Small intestine (tissue), 7 donors: Measurements from ENCODE around the gene IVNS1ABP. TPM values are rescaled to one million over a fixed set of nuclear protein-coding genes. Genes with fewer than 3 reads are reported as not detected.
"Not testable (repeated sequence)": the region's sequence is repeated elsewhere in the genome, so short reads cannot be mapped to it uniquely, and the experiment has no call there.

Source experiments
- DNase-seq, 2 donors: peaks; one replicate each; pipeline versions ENCODE4 v3.0.0 to v3.0.0-alpha.2; 2013
- FAIRE-seq: peaks from 2 replicates; lab custom pipeline; 2012; peaks lifted over from hg19 to GRCh38; lab: Jason Lieb, UNC
- H3K27ac ChIP-seq, 3 donors: one replicate each; pipeline ENCODE4 v1.5.1; 2013; ENCODE audit warnings: low read length in 2 of 3, mild to moderate bottlenecking in 2 of 3, control low read depth in 1 of 3, inconsistent platforms in 1 of 3, low read depth in 1 of 3, moderate library complexity in 1 of 3
- H3K27me3 ChIP-seq, 3 donors: one replicate each; pipeline ENCODE4 v1.6.1; 2013; ENCODE audit warnings: low read length in 3 of 3, inconsistent platforms in 1 of 3; ENCODE audit not compliant: control insufficient read depth in 3 of 3, insufficient read depth in 3 of 3
- H3K36me3 ChIP-seq, 3 donors: one replicate each; pipeline ENCODE4 v1.6.1; 2013; ENCODE audit warnings: low read length in 3 of 3, inconsistent platforms in 1 of 3, low read depth in 1 of 3, mild to moderate bottlenecking in 1 of 3, moderate library complexity in 1 of 3; ENCODE audit not compliant: control insufficient read depth in 3 of 3, insufficient read depth in 2 of 3
- H3K4me1 ChIP-seq, 3 donors: one replicate each; pipeline ENCODE4 v1.6.1; 2013; ENCODE audit warnings: low read length in 2 of 3, inconsistent platforms in 1 of 3, low read depth in 1 of 3, mild to moderate bottlenecking in 1 of 3, moderate library complexity in 1 of 3; ENCODE audit not compliant: control insufficient read depth in 3 of 3, insufficient read depth in 2 of 3
- H3K4me3 ChIP-seq, 3 donors: one replicate each; pipeline ENCODE4 v1.5.1; 2013; ENCODE audit warnings: low read length in 3 of 3, control low read depth in 1 of 3, inconsistent platforms in 1 of 3, low read depth in 1 of 3, mild to moderate bottlenecking in 1 of 3, moderate library complexity in 1 of 3
- H3K9me3 ChIP-seq, 2 donors: one replicate each; pipeline ENCODE4 v1.6.1; 2013; ENCODE audit warnings: low read depth in 1 of 2, low read length in 1 of 2; ENCODE audit not compliant: control insufficient read depth in 2 of 2, insufficient read depth in 1 of 2
- WGBS, 3 donors: extraction: QIAGEN DNeasy Blood & Tissue Kit; methylation state at CpG; one replicate each; pipeline ENCODE4 v1.1.7; 2013; 5-methylcytosine and 5-hydroxymethylcytosine counted together
- polyA plus RNA-seq, 4 donors: library from polyadenylated mRNA; stranded (reverse) in 3 of 4; unstranded in 1 of 4; fragments of 200-250 nt in 3 of 4; fragments of 120-200 nt in 1 of 4; gene quantifications; one replicate each; pipeline versions ENCODE4 v1.2.1 to v1.2.3, GENCODE V29; 2013
- donor health status: healthy with polysubstance abuse.
- donor health status: control.
- donor health status: control.
- donor health status: Bipolar disorder and iron deficiency.
- donor health status: healthy.

IVNS1ABP gene
- polyA plus RNA-seq, 4 donors: 39.2 to 199 (median 56.4) TPM

DNA sequence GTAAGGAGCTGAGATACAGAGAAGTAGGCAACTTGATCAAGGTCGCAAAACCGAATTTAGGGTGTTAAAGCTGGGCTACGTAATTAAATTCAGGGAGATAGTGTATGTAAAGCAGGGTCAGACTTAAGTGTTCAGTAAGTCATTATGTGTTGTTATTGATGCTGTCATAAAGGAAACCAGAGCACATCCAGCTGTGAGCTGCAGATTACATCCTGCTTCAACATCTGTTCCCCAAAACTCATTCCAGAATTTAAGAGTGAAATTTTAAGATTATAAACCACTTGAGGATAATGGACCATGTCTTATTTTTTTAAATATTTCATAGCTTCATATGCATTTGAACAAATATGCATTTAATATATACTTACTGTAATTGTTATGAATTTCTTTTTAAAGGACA, 49.7 kb downstream of the IVNS1ABP start:
- Histone ChIP-seq H3K27ac (no peak overlapping the region), H3K4me1 (no peaks in the 10 kb centered on the region), H3K4me3 (no peak overlapping the region), H3K36me3 (no peaks in the 10 kb centered on the region), H3K9me3 (no peaks in the 10 kb centered on the region), H3K27me3 (no peaks in the 10 kb centered on the region)
- FAIRE-seq (no peak), DNase-seq (no peak)
- WGBS, 3 donors: 54 to 73% (median 57%) methylated on average over 3 of the region's 3 CpGs

DNA sequence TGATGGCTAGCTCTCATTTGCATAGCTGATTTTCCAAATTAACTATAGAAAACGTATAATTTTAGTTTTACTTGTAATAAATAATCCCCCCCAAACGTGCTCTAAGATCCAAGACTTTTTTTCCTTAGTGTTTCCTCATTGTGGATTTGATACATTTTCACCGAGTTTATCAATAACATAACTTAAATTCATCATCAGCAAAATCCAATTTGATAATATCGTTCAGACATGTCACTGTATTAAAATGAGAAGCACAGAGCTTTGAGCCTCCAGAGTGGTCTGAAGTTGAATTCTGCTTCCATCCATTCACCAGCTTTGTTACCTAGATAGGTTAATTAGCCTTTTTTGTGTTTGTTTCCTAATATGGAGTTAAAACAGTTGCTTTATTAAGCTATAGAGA, 51.7 kb downstream of the IVNS1ABP start:
- Histone ChIP-seq H3K27me3 (no peaks in the 10 kb centered on the region), H3K4me3 (no peak overlapping the region), H3K4me1 (no peaks in the 10 kb centered on the region), H3K27ac (no peak overlapping the region), H3K36me3 (no peaks in the 10 kb centered on the region), H3K9me3 (no peaks in the 10 kb centered on the region)
- WGBS, 3 donors: 88 to 96% (median 90%) methylated on average over 4 of the region's 4 CpGs
- DNase-seq (no peak), FAIRE-seq (no peak)

DNA sequence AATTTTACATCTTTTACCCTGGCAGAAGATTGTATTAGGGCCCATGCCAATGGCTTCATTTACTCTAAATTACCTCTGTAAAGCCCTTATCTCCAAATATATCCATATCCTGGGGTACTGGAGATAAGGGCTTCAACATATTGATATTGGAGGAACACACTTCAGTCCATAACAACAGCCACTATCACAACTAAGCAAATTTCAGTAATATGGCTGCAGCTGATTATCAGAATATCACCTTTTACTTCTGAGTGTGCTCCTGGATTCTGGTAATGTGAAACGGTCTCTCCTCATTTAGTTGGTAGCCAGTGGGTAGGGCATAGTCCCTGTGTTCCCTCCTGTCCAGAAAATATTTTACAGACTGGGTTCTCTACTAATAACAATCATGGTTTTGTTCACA, 53.3 kb downstream of the IVNS1ABP start:
- no peaks in the 10 kb centered on the region for H3K9me3 ChIP-seq
- whole genome bisulfite sequencing, 3 donors: 66 to 93% (median 83%) methylated on average over 1 of the region's 1 CpG
- H3K27ac ChIP-seq: no peak overlapping the region
- no peaks in the 10 kb centered on the region for H3K36me3 ChIP-seq
- H3K27me3 ChIP-seq: no peaks in the 10 kb centered on the region
- no peak overlapping the region for H3K4me3 ChIP-seq
- FAIRE-seq (no peak), DNase-seq (no peak)
- no peaks in the 10 kb centered on the region for H3K4me1 ChIP-seq

DNA sequence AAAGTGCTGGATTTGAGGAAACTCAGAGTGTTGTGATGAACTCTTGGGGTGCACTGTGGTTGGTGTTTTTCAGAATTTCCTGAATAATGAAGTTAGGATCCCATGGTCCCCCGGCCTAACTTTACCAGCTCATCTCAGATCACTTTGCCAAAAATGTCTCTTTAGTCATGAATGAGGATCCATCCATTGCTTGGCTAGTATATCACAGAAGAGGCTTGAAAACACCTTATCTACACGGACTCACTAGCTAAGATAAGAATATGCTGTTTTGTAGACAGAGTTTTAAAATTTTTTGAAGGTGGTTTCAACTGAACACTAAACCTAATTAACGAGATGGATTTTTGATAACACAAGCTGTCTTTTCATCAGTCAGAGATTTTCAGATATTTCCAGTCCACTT, 53.8 kb downstream of the IVNS1ABP start:
- DNase-seq (no peak), FAIRE-seq (no peak)
- Histone ChIP-seq H3K36me3 (no peaks in the 10 kb centered on the region), H3K4me1 (no peaks in the 10 kb centered on the region), H3K9me3 (no peaks in the 10 kb centered on the region), H3K27me3 (no peaks in the 10 kb centered on the region), H3K4me3 (no peak overlapping the region), H3K27ac (no peak overlapping the region)
- WGBS, 3 donors: 89 to 96% (median 91%) methylated on average over 3 of the region's 3 CpGs

DNA sequence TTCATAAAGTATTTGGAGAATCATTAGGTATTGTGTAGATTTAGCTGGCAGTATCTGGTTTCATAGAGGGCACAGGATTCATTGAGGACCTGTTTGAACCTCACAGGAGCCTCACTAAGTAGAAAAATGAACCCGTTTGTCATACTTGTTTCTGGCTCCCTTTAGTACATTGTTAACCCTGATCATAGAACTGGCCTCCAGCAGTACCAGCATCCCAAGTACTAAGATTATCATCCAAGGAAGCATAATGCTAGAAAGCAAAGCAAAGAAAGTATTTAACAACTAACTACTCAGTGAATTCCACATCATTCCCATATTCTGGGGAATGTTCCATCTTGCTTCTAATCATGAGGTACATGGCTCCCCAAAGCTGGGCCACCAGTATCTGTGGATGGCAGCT, 54.9 kb downstream of the IVNS1ABP start:
- no peaks in the 10 kb centered on the region for H3K27me3 ChIP-seq
- DNase-seq (no peak), FAIRE-seq (no peak)
- H3K4me3 ChIP-seq: no peak overlapping the region
- H3K4me1 ChIP-seq: no peaks in the 10 kb centered on the region
- 88 to 95% (median 90%) methylated on average over 1 of the region's 1 CpG for WGBS, 3 donors
- no peaks in the 10 kb centered on the region for H3K9me3 ChIP-seq
- H3K36me3 ChIP-seq: no peaks in the 10 kb centered on the region
- H3K27ac ChIP-seq: no peak overlapping the region

DNA sequence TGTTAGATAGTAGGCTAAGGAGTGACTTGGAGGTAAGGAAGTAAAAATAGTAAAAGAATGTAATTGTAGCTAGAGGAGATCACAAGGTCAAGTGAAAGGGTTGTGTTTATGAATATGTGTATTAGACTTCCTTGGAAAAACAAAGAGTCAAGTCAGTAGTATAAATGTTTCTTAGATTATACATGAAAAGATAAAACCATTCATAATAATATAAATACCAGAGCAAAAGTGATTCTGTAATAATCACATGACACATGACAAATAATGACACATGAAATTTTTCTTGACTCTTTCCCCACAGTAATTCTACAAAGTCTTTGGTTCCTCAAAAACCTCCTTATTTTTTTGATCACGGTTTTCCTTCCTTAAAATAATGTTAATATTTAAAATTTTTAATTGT, 56.4 kb downstream of the IVNS1ABP start:
- FAIRE-seq (no peak), DNase-seq (no peak)
- 71 to 90% (median 86%) methylated on average over 1 of the region's 1 CpG for WGBS, 3 donors

DNA sequence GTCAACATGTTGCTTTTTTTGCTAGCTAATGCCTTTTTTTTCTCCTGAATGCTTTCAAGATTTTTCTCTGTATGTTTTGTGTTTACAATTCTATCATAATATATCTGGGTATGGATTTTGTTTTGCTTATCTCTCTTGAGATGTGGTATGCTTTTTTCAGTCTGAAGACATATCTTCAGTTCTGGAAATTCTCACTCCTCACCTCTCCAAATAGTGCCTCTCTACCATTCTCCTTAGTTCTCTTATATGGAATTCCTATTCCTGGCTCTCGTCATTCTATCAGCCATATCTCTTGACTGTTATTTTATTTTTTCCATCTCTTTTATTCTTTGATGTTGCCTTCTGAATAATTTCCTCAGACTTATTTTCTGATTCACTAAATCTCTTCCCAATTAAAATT, 58.4 kb downstream of the IVNS1ABP start:
- Histone ChIP-seq H3K4me1 (no peaks in the 10 kb centered on the region), H3K27me3 (no peaks in the 10 kb centered on the region), H3K36me3 (no peaks in the 10 kb centered on the region), H3K9me3 (no peaks in the 10 kb centered on the region), H3K27ac (no peak overlapping the region), H3K4me3 (no peak overlapping the region)
- no peak for FAIRE-seq
- no peak for DNase-seq
- 83 to 100% (median 93%) methylated on average over 1 of the region's 1 CpG for WGBS, 3 donors

More for the DNA sequence above, 56.4 kb downstream of the IVNS1ABP start:
- Histone ChIP-seq H3K4me1 (no peaks in the 10 kb centered on the region), H3K9me3 (no peaks in the 10 kb centered on the region), H3K4me3 (no peak overlapping the region), H3K27me3 (no peaks in the 10 kb centered on the region), H3K36me3 (no peaks in the 10 kb centered on the region), H3K27ac (no peak overlapping the region)

DNA sequence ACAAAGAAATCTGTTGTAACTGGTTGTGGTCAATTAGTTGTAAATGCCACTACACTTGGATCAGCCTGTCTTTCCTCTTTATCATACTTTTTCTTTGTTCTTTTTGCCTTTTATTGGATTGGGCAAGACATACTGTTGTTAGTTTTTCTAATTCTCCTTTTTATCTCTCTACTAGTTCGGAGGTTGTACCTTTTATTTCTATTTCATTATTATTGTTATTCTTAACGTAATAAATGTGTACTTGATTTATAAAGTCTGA, 59.2 kb downstream of the IVNS1ABP start:
- H3K4me1 ChIP-seq: no peaks in the 10 kb centered on the region
- no peaks in the 10 kb centered on the region for H3K9me3 ChIP-seq
- no peak overlapping the region for H3K4me3 ChIP-seq
- DNase-seq: no peak
- no peak overlapping the region for H3K27ac ChIP-seq
- 85 to 88% (median 86%) methylated on average over 2 of the region's 2 CpGs for WGBS, 3 donors
- H3K27me3 ChIP-seq: no peaks in the 10 kb centered on the region
- no peaks in the 10 kb centered on the region for H3K36me3 ChIP-seq
- no peak for FAIRE-seq

DNA sequence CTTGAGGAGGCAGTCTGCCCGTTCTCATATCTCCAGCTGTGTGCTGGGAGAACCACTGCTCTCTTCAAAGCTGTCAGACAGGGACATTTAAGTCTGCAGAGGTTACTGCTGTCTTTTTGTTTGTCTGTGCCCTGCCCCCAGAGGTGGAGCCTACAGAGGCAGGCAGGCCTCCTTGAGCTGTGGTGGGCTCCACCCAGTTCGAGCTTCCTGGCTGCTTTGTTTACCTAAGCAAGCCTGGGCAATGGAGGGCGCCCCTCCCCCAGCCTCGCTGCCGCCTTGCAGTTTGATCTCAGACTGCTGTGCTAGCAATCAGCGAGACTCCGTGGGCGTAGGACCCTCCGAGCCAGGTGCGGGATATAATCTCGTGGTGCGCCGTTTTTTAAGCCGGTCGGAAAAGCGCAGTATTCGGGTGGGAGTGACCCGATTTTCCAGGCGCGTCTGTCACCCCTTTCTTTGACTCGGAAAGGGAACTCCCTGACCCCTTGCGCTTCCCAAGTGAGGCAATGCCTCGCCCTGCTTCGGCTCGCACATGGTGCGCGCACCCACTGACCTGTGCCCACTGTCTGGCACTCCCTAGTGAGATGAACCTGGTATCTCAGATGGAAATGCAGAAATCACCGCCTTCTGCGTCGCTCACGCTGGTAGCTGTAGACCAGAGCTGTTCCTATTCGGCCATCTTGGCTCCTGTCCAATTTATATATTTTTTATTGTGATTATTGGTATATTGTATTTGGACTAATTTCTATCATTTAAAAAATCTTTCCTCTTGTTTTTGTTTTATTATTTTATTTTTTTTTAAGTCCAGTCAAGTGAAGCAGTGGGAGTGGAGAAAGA, 59.7 kb downstream of the IVNS1ABP start:
- not testable (repeated sequence) for H3K27ac ChIP-seq
- WGBS, 3 donors: 88 to 93% (median 91%) methylated on average over 6 to 29 of the region's 32 CpGs

More for the DNA sequence above, 59.7 kb downstream of the IVNS1ABP start:
- not testable (repeated sequence) for FAIRE-seq, DNase-seq, H3K4me3 ChIP-seq, H3K9me3 ChIP-seq, H3K36me3 ChIP-seq, H3K27me3 ChIP-seq, H3K4me1 ChIP-seq
